Activated CD4-positive, alpha-beta T cell treated with anti-CD3 and anti-CD28 coated beads, Interleukin-2, amount 10 ng/mL, durations not matched to agents 7 days and 5 days (primary cell): ENCODE measurements around the gene LAS1L. TPM values are rescaled to one million over a fixed set of nuclear protein-coding genes. Genes with fewer than 3 reads are reported as not detected.
"Not testable (repeated sequence)": the region's sequence is repeated elsewhere in the genome, so short reads cannot be mapped to it uniquely, and the experiment has no call there.

ENCODE experiments used
- CTCF ChIA-PET: fragments of 350-600 bp; sonication (Branson Sonifier 250); formaldehyde crosslinking; loops from one replicate; lab custom pipeline; 2021; ENCODE audit warnings: antibody characterized with exemption; lab: Charles Lee
- POLR2A ChIA-PET: fragments of 350-600 bp; sonication (Branson Sonifier 250); formaldehyde crosslinking; loops from one replicate; lab custom pipeline; 2021; ENCODE audit warnings: antibody characterized with exemption; lab: Charles Lee
- DNase-seq: peaks from one replicate; pipeline ENCODE4 v3.0.0-alpha.2; 2020
- H3K27ac Mint-ChIP-seq: one replicate; pipeline ENCODE4 v1.8.0; 2021; ENCODE audit warnings: mild to moderate bottlenecking, moderate library complexity, mixed read lengths
- H3K27me3 Mint-ChIP-seq: one replicate; pipeline ENCODE4 v1.8.0; 2021; ENCODE audit warnings: mixed read lengths
- H3K36me3 Mint-ChIP-seq: one replicate; pipeline ENCODE4 v1.8.0; 2021; ENCODE audit warnings: low read depth, mixed read lengths
- H3K4me1 Mint-ChIP-seq: one replicate; pipeline ENCODE4 v1.8.0; 2021; ENCODE audit warnings: mixed read lengths
- H3K4me3 Mint-ChIP-seq: one replicate; pipeline ENCODE4 v1.8.0; 2021; ENCODE audit warnings: mild to moderate bottlenecking, moderate library complexity, mixed read lengths
- H3K9me3 Mint-ChIP-seq: one replicate; pipeline ENCODE4 v1.8.0; 2021; ENCODE audit warnings: mixed read lengths
- total RNA-seq, 2 experiments: library from RNA; stranded (reverse); gene quantifications; one replicate each; pipeline ENCODE4 v1.2.3, GENCODE V29; 2021

LAS1L gene
- 10 to 100 TPM; 43.7 to 44.3 TPM for total RNA-seq

DNA sequence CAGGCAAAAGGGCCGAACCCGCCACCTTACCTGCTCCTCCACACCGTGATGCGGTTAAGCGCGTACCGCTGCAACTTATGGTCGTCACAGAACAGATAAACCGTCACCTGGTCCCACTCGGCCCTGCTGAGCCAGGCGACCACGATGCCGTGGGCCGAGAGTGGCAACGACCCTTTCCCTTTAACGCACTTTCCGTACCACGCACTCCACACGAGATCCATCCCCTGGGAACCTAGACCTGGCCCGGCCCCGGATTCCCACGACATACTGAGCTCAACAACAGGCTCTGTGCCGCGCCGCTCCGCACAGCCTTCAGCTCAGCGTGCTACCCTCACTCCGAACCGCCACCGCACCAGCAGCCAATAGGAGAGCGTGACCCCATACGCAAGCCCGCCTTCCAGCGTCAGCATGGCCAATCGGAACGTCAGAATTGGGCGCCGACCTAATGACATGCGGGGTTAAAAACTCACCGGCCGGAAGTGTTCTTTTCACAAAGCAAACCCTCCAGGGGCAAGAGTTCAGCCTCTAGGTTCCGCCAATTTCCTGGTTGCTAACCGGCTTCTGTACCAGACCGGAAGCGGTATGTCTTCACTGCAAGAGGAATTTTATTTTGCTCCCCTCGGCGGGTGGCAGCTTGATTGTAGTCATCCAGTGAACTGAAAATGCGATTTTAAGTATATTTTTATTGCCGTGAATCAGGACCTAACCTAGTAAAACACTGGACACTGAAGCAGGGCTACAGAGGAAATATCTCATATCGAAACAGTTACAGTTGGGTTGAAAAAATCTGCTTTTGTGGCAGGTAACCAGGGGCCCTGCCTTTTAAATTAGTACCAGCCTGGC, at the start of gene LAS1L:
Gene LAS1L (minus strand): TSS at position 338 of the 843 bp plus-strand sequence. CDS start 72 bp downstream, at position 266.
- POLR2A ChIA-PET, result interaction anchor here (0.6 kb wide), 1 partner anchor 67 kb away, joined by 4 read pairs; no protein-coding TSS in a partner anchor
- CTCF ChIA-PET, result interaction anchor here (0.9 to 1.0 kb wide), 3 partner anchors 13 to 48 kb away, joined by 3 to 4 read pairs (median 3); no protein-coding TSS in a partner anchor
- H3K9me3 Mint-ChIP-seq, result no peaks in the 10 kb centered on the region
- peak within 1 kb of the TSS; percentile 97 for H3K27ac Mint-ChIP-seq
- peaks cover 18% of the 10 kb centered on the region for H3K4me1 Mint-ChIP-seq
- peak; percentile 92 for DNase-seq
- H3K27me3 Mint-ChIP-seq, result no peaks in the 10 kb centered on the region
- H3K4me3 Mint-ChIP-seq, result peak within 1 kb of the TSS; percentile 92
- H3K36me3 Mint-ChIP-seq, result peaks cover 10% of the 10 kb centered on the region

DNA sequence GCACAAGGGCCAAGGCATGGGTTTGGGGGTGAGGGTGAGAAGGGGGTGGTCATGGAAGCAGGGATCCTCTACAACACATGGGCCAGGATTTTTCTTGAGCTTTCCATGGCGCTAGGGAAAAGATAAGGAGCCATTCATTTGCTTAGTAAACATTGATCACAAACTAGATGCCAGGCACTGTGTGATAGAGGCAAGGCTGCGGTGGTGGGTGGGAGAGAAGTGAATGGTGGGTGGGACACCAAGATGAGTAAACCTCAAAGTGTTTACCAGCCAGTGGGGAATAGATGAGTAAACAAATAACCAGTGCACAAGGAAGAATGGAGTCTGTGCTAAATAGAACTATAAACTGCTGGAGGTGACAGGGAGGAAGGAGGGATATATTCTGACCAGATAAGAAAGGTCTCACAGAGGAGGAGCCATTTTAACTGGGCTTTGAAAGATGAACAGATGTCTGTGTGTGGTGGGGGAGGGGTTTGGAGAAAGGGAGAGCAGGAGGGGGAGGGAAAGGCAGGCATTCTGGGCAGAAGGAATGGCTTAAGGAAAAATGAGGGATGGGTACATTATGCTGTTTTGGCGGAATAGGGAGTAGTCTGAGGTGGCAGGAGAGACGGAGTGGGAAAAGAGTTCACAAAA, 48.0 kb upstream of the LAS1L start:
- ChIA-PET POLR2A (no interaction called here), CTCF (interaction anchor here (0.6 to 1.6 kb wide), 6 partner anchors 19 to 436 kb away, joined by 3 to 6 read pairs (median 4); partner anchors contain the start of gene LAS1L)
- no peak overlapping the region for H3K27ac Mint-ChIP-seq
- no peaks in the 10 kb centered on the region for H3K9me3 Mint-ChIP-seq
- H3K4me3 Mint-ChIP-seq, result no peak overlapping the region
- H3K36me3 Mint-ChIP-seq, result no peaks in the 10 kb centered on the region
- H3K4me1 Mint-ChIP-seq, result peaks cover 12% of the 10 kb centered on the region
- DNase-seq, result no peak
- no peaks in the 10 kb centered on the region for H3K27me3 Mint-ChIP-seq

DNA sequence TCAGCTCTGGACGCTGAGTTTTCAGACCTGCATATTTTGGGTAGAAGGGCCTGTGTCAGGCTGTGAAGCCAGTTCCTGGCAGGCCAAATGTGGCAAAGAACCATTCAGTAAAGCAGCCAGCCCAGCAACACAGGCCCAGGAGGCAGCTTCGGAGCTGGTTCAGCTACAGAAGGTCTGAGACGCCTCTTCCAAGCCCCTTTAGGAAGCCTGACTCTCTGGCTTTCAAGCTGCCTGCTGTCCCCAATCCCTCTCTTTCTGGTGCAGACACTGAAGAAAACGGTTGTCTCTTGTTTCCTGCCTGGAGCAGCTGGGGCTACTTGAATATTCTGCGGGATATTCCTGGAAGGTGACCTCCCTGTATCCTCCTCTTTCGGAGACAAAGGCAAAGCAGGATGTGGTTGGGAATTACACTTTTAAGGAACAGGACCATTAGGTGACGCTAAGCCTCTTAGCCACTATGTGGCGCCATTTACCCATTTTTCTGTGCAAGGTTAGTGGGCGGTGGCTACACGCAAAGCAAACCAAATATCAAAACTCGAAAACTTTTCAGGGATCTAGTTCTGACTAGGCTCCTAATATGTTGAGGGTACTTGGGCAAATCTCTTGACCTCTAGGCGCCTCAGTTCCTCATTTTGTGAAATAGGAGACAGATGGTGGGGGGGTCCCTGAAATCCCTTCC, 47.2 kb upstream of the LAS1L start:
- Mint-ChIP-seq H3K27ac (no peak overlapping the region), H3K9me3 (no peaks in the 10 kb centered on the region), H3K4me1 (peaks cover 12% of the 10 kb centered on the region), H3K36me3 (no peaks in the 10 kb centered on the region), H3K4me3 (no peak overlapping the region), H3K27me3 (no peaks in the 10 kb centered on the region)
- peak; percentile 59 for DNase-seq
- ChIA-PET CTCF (interaction anchor here (0.8 to 1.6 kb wide), 9 partner anchors 20 to 527 kb away, joined by 3 to 6 read pairs (median 4); partner anchors contain the start of gene LAS1L), POLR2A (no interaction called here)

DNA sequence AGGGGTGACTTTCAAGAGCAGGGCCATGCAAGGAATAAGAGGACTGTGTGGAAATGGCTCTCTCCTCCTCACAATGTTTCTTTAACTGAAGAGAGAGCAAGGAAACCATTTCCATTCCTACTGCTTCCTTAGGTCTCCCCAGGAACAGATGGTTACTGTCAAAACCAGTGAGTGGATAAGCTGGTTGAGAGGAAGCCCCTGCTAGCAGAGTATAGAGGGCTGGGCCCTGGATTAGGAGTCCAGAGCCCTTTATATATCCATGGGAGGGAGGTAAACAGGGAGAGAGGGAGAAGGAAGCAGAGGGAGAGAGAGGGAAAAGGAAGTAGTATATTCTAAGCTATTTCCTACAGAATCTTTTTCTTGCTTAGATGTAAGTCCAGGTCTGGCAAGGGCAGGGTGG, 43.8 kb upstream of the LAS1L start:
- no peak overlapping the region for H3K27ac Mint-ChIP-seq
- H3K4me1 Mint-ChIP-seq, result peaks cover 12% of the 10 kb centered on the region
- no peaks in the 10 kb centered on the region for H3K36me3 Mint-ChIP-seq
- H3K9me3 Mint-ChIP-seq, result no peaks in the 10 kb centered on the region
- POLR2A ChIA-PET, result no interaction called here
- DNase-seq, result no peak
- no peaks in the 10 kb centered on the region for H3K27me3 Mint-ChIP-seq
- CTCF ChIA-PET, result interaction anchor here (1.1 to 1.7 kb wide), 2 partner anchors 9 kb away, joined by 5 to 6 read pairs; no protein-coding TSS in a partner anchor
- no peak overlapping the region for H3K4me3 Mint-ChIP-seq

DNA sequence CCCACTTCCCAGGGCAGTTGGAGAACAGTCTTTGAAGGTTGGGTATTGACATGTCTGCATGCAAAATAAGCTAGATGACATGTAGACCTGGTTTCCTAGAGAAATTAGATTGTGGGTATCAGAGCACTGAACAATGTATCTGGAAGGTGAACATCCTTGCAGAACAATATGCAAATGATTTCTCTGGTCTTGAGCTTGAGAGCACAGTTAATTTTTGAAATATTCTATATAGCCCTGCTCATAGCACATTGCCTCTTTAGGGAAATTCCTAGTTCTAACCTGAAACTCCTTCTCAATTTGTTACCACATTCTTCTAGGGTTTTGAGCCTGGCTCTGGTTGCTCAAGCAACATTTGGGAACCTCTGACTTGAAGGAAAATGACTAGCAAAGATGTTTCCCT, 41.6 kb upstream of the LAS1L start:
- H3K27me3 Mint-ChIP-seq, result no peaks in the 10 kb centered on the region
- H3K36me3 Mint-ChIP-seq, result no peaks in the 10 kb centered on the region
- DNase-seq, result no peak
- no peaks in the 10 kb centered on the region for H3K9me3 Mint-ChIP-seq
- no peak overlapping the region for H3K4me3 Mint-ChIP-seq
- POLR2A ChIA-PET, result no interaction called here
- no peak overlapping the region for H3K27ac Mint-ChIP-seq
- no peaks in the 10 kb centered on the region for H3K4me1 Mint-ChIP-seq
- CTCF ChIA-PET, result no interaction called here

DNA sequence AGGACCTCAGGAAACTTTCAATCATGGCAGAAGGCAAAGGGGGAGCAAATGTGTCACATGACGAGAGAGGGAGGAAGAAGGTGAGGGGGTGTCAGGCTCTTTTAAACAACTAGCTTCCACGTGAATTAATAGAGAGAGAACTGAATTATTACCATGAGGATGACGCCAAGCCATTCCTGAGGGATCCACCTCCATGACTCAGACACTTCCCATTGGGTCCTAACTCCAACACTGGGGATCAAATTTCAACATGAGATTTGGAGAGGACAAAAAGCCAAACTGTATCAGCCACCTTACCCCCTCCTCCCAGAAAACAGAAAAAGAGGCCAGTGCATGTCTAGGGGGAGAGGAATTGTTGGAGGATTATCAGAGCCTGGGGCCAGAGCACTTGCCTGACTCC, 40.4 kb upstream of the LAS1L start:
- CTCF ChIA-PET, result no interaction called here

DNA sequence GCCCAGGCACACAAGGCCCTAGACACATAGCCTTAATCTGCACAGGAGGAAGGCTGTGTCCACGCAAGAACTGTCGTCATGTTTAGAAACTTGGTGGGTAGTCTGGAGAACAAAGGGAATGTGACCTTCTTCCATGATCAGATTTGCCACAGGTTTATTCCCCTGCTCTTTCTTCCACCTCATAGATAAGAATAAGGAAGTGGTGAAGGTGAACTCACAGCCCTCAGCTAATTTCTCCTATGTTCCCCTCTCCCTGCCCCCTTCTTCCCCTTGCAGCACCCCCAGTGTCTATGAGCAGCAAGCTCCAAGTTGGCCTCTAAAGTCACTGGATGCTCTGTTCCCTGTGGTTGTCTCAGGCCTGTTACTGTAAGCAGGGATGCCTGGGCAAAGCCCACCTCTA, 39.8 kb upstream of the LAS1L start:
- DNase-seq, result no peak
- H3K27ac Mint-ChIP-seq, result no peak overlapping the region
- POLR2A ChIA-PET, result no interaction called here
- H3K4me3 Mint-ChIP-seq, result no peak overlapping the region
- H3K4me1 Mint-ChIP-seq, result no peaks in the 10 kb centered on the region
- H3K36me3 Mint-ChIP-seq, result no peaks in the 10 kb centered on the region
- H3K9me3 Mint-ChIP-seq, result no peaks in the 10 kb centered on the region
- CTCF ChIA-PET, result no interaction called here
- no peaks in the 10 kb centered on the region for H3K27me3 Mint-ChIP-seq

More for the DNA sequence above, 40.4 kb upstream of the LAS1L start:
- Mint-ChIP-seq H3K4me1 (no peaks in the 10 kb centered on the region), H3K9me3 (no peaks in the 10 kb centered on the region), H3K27ac (no peak overlapping the region), H3K4me3 (no peak overlapping the region), H3K27me3 (no peaks in the 10 kb centered on the region), H3K36me3 (no peaks in the 10 kb centered on the region)
- DNase-seq, result no peak
- POLR2A ChIA-PET, result no interaction called here

DNA sequence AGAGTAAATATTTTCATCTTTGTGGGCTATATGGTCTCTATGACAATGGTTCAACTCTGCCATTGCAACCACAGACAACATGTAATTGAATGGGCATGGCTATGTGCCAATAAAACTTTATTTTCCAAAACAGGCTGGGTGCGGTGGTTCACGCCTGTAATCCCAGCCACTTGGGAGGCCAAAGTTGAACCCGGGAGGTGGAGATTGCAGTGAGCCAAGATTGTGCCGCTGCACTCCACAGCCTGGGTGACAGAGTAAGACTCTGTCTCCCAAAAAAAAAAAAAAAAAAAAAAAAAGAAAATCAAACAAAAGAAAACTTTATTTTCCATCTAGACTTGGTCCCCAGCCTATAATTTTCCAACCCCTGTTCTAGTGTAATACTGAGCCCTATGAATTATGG, 38.4 kb upstream of the LAS1L start:
- ChIA-PET POLR2A (no interaction called here), CTCF (no interaction called here)
- no peaks in the 10 kb centered on the region for H3K36me3 Mint-ChIP-seq

DNA sequence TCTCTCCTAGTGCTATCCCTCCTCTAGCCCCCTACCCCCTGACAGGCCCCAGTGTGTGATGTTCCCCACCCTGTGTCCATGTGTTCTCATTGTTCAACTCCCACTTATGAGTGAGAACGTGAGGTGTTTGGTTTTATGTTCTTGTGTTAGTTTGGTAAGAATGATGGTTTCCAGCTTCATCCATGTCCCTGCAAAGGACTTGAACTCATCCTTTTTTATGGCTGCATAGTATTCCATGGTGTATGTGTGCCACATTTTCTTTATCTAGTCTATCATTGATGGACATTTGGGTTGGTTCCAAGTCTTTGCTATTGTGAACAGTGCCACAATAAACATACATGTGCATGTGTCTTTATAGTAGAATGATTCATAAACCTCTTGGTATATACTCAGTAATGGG, 28.3 kb upstream of the LAS1L start:
- H3K4me3 Mint-ChIP-seq, POLR2A ChIA-PET, H3K9me3 Mint-ChIP-seq, H3K27ac Mint-ChIP-seq, H3K36me3 Mint-ChIP-seq, DNase-seq, CTCF ChIA-PET, H3K27me3 Mint-ChIP-seq, H3K4me1 Mint-ChIP-seq: not testable (repeated sequence)

More for the DNA sequence above, 38.4 kb upstream of the LAS1L start:
- no peak for DNase-seq
- Mint-ChIP-seq H3K27ac (no peak overlapping the region), H3K4me1 (no peaks in the 10 kb centered on the region), H3K9me3 (no peaks in the 10 kb centered on the region), H3K4me3 (no peak overlapping the region), H3K27me3 (no peaks in the 10 kb centered on the region)

DNA sequence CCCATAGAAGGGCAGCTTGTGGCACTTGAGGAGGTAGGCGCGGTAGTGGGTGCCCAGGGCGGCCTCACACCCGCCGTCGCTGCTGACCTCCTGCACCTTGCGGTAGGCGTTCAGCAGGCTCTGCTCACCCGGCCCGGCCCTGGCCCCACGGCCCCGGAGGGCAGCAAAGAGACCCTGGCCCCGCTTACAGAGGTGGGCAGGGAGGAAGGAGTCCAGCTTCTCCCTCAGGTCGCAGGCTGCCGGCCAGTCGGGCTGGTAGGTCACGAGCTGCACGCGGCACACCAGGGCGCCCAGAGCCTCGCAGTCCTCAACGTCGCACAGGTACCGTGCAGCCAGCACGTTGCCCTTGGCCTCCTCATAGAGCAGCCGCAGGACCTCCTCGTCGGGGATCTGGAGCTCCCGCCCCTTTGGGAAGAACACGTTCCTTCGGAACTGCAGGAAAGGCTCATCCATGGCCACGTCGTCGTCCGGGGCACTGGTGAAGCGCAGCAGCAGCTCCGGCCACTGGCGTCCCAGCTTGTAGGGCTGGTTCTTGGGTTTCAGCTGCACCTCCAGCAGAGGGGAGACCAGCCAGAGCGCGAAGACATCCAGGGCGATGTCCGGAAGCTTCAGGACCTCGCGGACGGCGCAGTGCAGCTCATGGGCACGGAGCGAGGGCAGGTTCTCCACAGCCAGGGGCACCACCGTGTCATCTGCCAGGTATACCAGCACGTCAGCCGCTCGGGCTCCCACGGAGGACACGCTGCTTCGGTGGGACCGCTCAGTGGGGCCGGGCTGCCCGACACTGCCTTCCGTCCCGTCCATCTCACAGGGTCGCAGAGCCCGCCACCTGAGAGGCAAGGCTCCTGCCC, 17.1 kb upstream of the LAS1L start:
- Mint-ChIP-seq H3K27ac (no peak overlapping the region), H3K4me3 (no peak overlapping the region), H3K36me3 (no peaks in the 10 kb centered on the region), H3K4me1 (no peaks in the 10 kb centered on the region), H3K9me3 (no peaks in the 10 kb centered on the region), H3K27me3 (peaks cover 4% of the 10 kb centered on the region)
- ChIA-PET CTCF (no interaction called here), POLR2A (no interaction called here)
- DNase-seq, result no peak

DNA sequence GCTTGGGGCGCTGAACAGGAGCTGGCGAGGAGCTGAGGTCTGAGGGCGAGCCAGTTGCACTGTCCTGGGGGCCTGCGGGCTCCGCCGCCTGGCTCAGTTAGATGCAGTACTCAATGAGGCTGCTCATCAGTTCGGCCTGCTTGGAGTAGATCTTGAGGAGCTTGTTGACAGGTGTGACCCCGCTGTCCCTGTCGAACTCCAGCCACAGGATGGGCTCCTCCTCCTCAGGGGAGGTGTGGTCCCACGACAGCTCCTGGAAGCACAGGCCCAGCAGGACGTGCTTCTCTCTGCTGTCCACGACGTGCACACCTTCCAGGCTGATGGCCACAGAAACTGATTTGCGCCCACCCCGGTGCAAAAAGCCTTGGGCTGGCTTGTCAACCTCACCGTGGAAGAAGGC, 16.5 kb upstream of the LAS1L start:
- CTCF ChIA-PET, result no interaction called here

DNA sequence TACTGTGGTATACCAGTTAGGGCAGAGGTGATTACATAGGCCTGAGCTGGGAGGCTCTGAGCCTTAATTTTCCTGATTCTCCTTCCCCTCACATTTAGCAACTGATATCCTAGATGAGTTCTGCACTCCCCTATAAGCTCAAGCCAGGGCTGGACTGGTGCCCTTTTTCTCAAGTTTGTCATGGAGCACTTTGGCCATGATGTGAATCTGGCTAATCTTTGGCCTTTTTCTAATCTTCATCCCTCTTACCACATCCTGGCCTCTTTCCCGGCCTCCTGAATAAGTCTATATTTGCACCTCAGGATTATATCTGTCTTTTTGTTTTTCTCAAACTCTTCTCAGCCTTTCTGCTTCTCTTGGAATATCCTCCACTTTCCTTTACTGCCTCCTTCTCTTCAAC, 10.9 kb upstream of the LAS1L start:
- Mint-ChIP-seq H3K4me3 (no peak overlapping the region), H3K27me3 (no peaks in the 10 kb centered on the region), H3K4me1 (no peaks in the 10 kb centered on the region), H3K27ac (no peak overlapping the region), H3K9me3 (no peaks in the 10 kb centered on the region), H3K36me3 (no peaks in the 10 kb centered on the region)
- CTCF ChIA-PET, result no interaction called here
- DNase-seq, result no peak
- POLR2A ChIA-PET, result no interaction called here

More for the DNA sequence above, 16.5 kb upstream of the LAS1L start:
- POLR2A ChIA-PET, result no interaction called here
- DNase-seq, result no peak
- Mint-ChIP-seq H3K27ac (no peak overlapping the region), H3K36me3 (no peaks in the 10 kb centered on the region), H3K9me3 (no peaks in the 10 kb centered on the region), H3K4me1 (no peaks in the 10 kb centered on the region), H3K27me3 (peaks cover 4% of the 10 kb centered on the region), H3K4me3 (no peak overlapping the region)
